Naive thymus-derived CD4-positive, alpha-beta T cell (primary cell): Measurements from ENCODE around the gene ANKS1B. TPM values are rescaled to one million over a fixed set of nuclear protein-coding genes. Genes with fewer than 3 reads are reported as not detected.
A peak's percentile ranks its signal among the peaks of the same experiment; 100 is the strongest.

Experiments used
- ATAC-seq: fragments of 150-1000 bp; cut with Tn5 transposase; 2 replicates; pipeline ENCODE4 v1.10.0; 2021; ENCODE audit warnings: mild to moderate bottlenecking, moderate library complexity
- CTCF ChIA-PET: fragments of 350-600 bp; sonication (Branson Sonifier 250); formaldehyde crosslinking; loops from one replicate; lab custom pipeline; 2021; ENCODE audit warnings: antibody characterized with exemption; lab: Charles Lee
- POLR2A ChIA-PET: fragments of 350-600 bp; sonication (Branson Sonifier 250); formaldehyde crosslinking; loops from one replicate; lab custom pipeline; 2021; ENCODE audit warnings: antibody characterized with exemption, inconsistent platforms; lab: Charles Lee
- DNase-seq, 9 donors: peaks; one replicate each; pipeline versions ENCODE4 v3.0.0 to v3.0.0-alpha.2; 2020 to 2022; ENCODE audit warnings: mixed read lengths in 1 of 9
- H3K27ac ChIP-seq: one replicate; pipeline ENCODE4 v1.7.0; 2013; ENCODE audit warnings: mild to moderate bottlenecking, low read depth, low read length, moderate library complexity
- H3K27me3 ChIP-seq, 2 donors: one replicate each; pipeline ENCODE4 v1.7.0; 2013; ENCODE audit warnings: low read length in 2 of 2, mild to moderate bottlenecking in 2 of 2, moderate library complexity in 2 of 2; ENCODE audit not compliant: control insufficient read depth in 2 of 2, insufficient read depth in 2 of 2
- H3K36me3 ChIP-seq, 3 experiments: 1 replicate in 2 of 3; 2 replicates in 1 of 3; pipeline ENCODE4 v1.7.0; 2013; ENCODE audit warnings: low read length in 3 of 3, mild to moderate bottlenecking in 3 of 3, moderate library complexity in 1 of 3; ENCODE audit not compliant: insufficient read depth in 3 of 3, control insufficient read depth in 2 of 3
- H3K4me1 ChIP-seq, 2 donors: one replicate each; pipeline ENCODE4 v1.7.0; 2013; ENCODE audit warnings: low read length in 2 of 2, mild to moderate bottlenecking in 2 of 2, moderate library complexity in 1 of 2; ENCODE audit not compliant: control insufficient read depth in 2 of 2, insufficient read depth in 2 of 2
- H3K4me3 ChIP-seq: 2 replicates; pipeline ENCODE4 v1.7.0; 2013; ENCODE audit warnings: mild to moderate bottlenecking, low read length
- H3K9me3 ChIP-seq, 3 experiments: 1 replicate in 2 of 3; 2 replicates in 1 of 3; pipeline ENCODE4 v1.7.0; 2013; ENCODE audit warnings: low read length in 3 of 3; ENCODE audit not compliant: control insufficient read depth in 2 of 3
- H3K27ac Mint-ChIP-seq, 9 donors: one replicate each; pipeline ENCODE4 v1.8.0; 2020 to 2022; ENCODE audit warnings: mixed read lengths in 9 of 9, mild to moderate bottlenecking in 8 of 9, moderate library complexity in 5 of 9, inconsistent platforms in 2 of 9
- H3K27me3 Mint-ChIP-seq, 5 donors: one replicate each; pipeline ENCODE4 v1.8.0; 2021 to 2022; ENCODE audit warnings: mixed read lengths in 5 of 5, mild to moderate bottlenecking in 1 of 5
- H3K36me3 Mint-ChIP-seq, 5 donors: one replicate each; pipeline ENCODE4 v1.8.0; 2020 to 2022; ENCODE audit warnings: mixed read lengths in 5 of 5, mild to moderate bottlenecking in 3 of 5, inconsistent platforms in 1 of 5
- H3K4me1 Mint-ChIP-seq, 7 donors: one replicate each; pipeline ENCODE4 v1.8.0; 2020 to 2022; ENCODE audit warnings: mixed read lengths in 7 of 7, mild to moderate bottlenecking in 3 of 7, inconsistent platforms in 1 of 7
- H3K4me3 Mint-ChIP-seq, 10 donors: one replicate each; pipeline ENCODE4 v1.8.0; 2020 to 2022; ENCODE audit warnings: mild to moderate bottlenecking in 10 of 10, mixed read lengths in 10 of 10, moderate library complexity in 6 of 10, inconsistent platforms in 2 of 10
- H3K9me3 Mint-ChIP-seq, 11 donors: one replicate each; pipeline ENCODE4 v1.8.0; 2020 to 2022; ENCODE audit warnings: mixed read lengths in 11 of 11, mild to moderate bottlenecking in 4 of 11, inconsistent platforms in 1 of 11, moderate library complexity in 1 of 11
- intact Hi-C, 2 donors: fragments of 100-400 bp; cut with micrococcal nuclease; formaldehyde crosslinking; loops; one replicate each; pipeline ENCODE4 v1.15.1; 2023
- polyA plus RNA-seq, 2 donors: library from polyadenylated mRNA; unstranded; fragments of 300-500 nt; fragmentation: Illumina TruSeq; gene quantifications; one replicate each; pipeline ENCODE4 v1.2.3, GENCODE V29; 2021
- total RNA-seq, 6 experiments: library from RNA in 5 of 6; stranded (reverse) in 5 of 6; gene quantifications; 1 replicate in 5 of 6; 2 replicates in 1 of 6; pipeline ENCODE4 v1.2.3 and lab custom pipeline; 2021 to 2026

ANKS1B gene
- total and polyA plus RNA-seq, 7 experiments from 2014 or later, result 0.97 TPM; not detected in 6

DNA sequence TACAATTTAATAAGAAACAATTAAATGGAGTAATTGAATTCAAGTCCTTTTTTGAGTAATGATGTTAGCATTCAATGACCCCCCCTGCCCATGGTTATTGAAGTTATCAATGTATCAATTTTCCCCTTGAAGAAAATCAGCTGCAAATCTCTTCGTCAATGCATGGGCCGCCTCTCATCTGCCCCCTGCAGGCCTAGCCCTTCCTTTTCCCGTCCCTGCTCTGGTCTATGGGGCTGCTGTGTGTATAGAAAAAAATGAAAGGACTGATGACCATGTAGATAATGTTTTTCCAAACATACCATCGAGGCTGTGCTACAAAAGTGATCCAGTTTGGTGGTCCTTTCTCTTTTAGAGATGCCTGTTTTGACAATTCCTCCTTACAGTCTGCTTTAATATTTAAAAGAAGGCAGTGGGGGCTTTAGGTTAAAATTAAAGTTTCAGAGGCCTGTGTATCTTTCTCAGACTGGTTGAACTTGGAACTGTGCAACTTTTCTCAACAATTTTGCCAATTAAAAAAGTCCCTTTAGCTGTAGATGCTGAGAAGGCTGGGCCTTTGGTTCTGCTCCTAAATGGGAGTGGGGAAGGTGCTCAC is 1241.3 kb downstream of the ANKS1B start:
- Histone ChIP-seq H3K27me3 (no peaks in the 10 kb centered on the region), H3K4me1 (peaks cover 0 to 5% of the 10 kb centered on the region in 2 donors), H3K4me3 (no peak overlapping the region), H3K27ac (no peak overlapping the region), H3K36me3 (no peaks in the 10 kb centered on the region), H3K9me3 (no peaks in the 10 kb centered on the region)
- Mint-ChIP-seq H3K27me3 (peaks cover 15 to 40% (median 27%) of the 10 kb centered on the region in 5 donors), H3K4me1 (peaks cover 6 to 46% (median 7%) of the 10 kb centered on the region in 7 donors), H3K9me3 (peaks cover 0 to 5% (median 0%) of the 10 kb centered on the region in 11 donors), H3K27ac (peak overlapping the region in 1 of 9 donors; percentile 59), H3K4me3 (peak overlapping the region in 1 of 10 donors; percentile 5), H3K36me3 (no peaks in the 10 kb centered on the region)
- peak in 2 of 9 donors; percentile 6 to 42 for DNase-seq
- intact Hi-C loops, result loop anchor here in 1 of 2 donors (1.0 kb wide), 1 partner anchor 44 kb away; no protein-coding TSS in a partner anchor
- peak; percentile 50 for ATAC-seq
- ChIA-PET CTCF (interaction anchor here (0.5 kb wide), 1 partner anchor 1332 kb away, joined by 3 read pairs; no protein-coding TSS in a partner anchor), POLR2A (no interaction called here)

DNA sequence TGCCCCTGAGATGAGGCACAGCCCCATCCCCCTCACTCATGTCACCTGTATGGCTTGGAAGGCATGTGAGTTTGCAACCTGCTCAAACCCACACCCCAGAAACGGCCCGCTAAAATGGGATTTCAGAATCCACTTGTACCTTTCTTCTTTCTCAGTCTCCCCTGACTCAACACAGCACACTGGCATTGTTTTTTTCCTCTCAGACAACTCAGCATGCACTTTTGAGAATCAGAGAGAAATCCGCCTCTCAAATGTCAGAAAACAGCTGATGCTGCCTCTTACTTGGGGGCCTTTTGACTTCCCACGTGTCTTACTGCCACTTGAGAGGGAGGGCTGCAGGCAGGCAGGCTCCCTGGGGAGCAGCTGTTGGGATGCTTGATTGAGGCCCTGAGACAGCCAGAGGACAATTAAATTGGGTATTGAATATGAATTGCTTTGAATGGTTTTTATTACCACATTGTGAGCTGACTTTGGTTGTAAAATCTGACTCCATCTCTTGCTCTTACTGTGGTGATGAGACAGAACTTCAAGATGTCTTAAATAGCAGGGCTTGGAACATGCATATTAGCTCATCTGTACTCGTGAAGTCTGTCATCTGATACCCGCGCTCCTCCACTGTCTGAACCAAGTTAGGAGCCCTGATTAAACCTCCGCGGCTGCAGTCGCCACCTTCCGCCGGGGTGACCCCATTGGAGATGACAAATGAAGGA is 1243.0 kb downstream of the ANKS1B start:
- Histone ChIP-seq H3K4me1 (peaks cover 0 to 5% of the 10 kb centered on the region in 2 donors), H3K27ac (no peak overlapping the region), H3K27me3 (no peaks in the 10 kb centered on the region), H3K4me3 (no peak overlapping the region), H3K36me3 (no peaks in the 10 kb centered on the region), H3K9me3 (no peaks in the 10 kb centered on the region)
- ChIA-PET POLR2A (no interaction called here), CTCF (no interaction called here)
- Mint-ChIP-seq H3K4me1 (peaks cover 6 to 46% (median 7%) of the 10 kb centered on the region in 7 donors), H3K27me3 (peaks cover 8 to 27% (median 15%) of the 10 kb centered on the region in 5 donors), H3K9me3 (peaks cover 0 to 4% (median 0%) of the 10 kb centered on the region in 11 donors), H3K27ac (peak overlapping the region in 1 of 9 donors; percentile 56), H3K4me3 (peak overlapping the region in 1 of 10 donors; percentile 47), H3K36me3 (no peaks in the 10 kb centered on the region)
- ATAC-seq (no peak), DNase-seq (peak in 1 of 9 donors; percentile 31)
- intact Hi-C loops, result no loop called here

DNA sequence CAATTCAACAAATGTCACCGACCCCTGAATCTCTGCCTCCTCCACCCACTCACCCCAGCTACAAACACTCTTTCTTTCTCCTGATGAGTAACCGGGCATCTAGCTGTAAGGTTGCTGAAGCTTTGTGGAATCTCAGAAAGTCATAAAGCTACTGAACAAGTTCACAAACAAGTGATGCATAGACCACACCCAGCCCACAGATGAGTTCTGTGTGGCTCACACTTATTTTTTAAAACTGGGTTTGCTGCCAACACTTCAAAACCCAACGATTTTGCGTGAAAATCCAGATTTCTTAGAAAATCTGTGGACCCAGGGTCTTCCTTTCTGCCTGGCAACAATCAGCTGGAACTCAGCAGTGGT is 1243.6 kb downstream of the ANKS1B start:
- H3K27ac Mint-ChIP-seq, result peak overlapping the region in 1 of 9 donors; percentile 56
- ChIA-PET POLR2A (no interaction called here), CTCF (no interaction called here)

DNA sequence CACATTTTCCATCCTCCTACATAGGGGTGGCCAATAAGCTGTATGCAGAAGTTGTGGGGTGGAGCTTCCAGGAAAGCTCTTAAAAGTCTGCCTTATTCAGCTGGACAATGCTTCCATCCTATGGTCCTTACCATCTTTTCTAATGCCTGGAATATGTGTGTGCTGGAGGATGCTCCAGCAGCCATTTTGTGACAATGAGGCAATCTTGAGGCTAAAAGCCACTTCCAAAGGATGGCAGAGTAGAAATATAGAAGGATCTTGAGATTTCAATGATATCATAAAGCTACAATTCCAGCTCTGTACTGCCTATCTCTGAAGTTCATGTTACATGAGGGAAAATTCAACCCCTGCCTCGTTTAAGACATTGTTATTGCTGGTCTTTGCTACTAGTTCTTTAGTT is 1244.0 kb downstream of the ANKS1B start:
- Histone ChIP-seq H3K4me3 (no peak overlapping the region), H3K27me3 (no peaks in the 10 kb centered on the region), H3K36me3 (no peaks in the 10 kb centered on the region), H3K4me1 (no peaks in the 10 kb centered on the region), H3K27ac (no peak overlapping the region), H3K9me3 (no peaks in the 10 kb centered on the region)
- CTCF ChIA-PET, result no interaction called here
- DNase-seq (no peak), ATAC-seq (no peak)
- peaks cover 0 to 2% (median 0%) of the 10 kb centered on the region in 5 donors for H3K36me3 Mint-ChIP-seq
- POLR2A ChIA-PET, result no interaction called here
- H3K4me3 Mint-ChIP-seq, result peak overlapping the region in 1 of 10 donors; percentile 47
- H3K27me3 Mint-ChIP-seq, result peaks cover 0 to 17% (median 8%) of the 10 kb centered on the region in 5 donors
- peaks cover 0 to 4% (median 0%) of the 10 kb centered on the region in 11 donors for H3K9me3 Mint-ChIP-seq
- H3K4me1 Mint-ChIP-seq, result peaks cover 0 to 38% (median 0%) of the 10 kb centered on the region in 7 donors
- H3K27ac Mint-ChIP-seq, result peak overlapping the region in 1 of 9 donors; percentile 56
- intact Hi-C loops, result no loop called here

More for the DNA sequence above, 1243.6 kb downstream of the ANKS1B start:
- H3K4me1 Mint-ChIP-seq, result peaks cover 2 to 41% (median 3%) of the 10 kb centered on the region in 7 donors
- H3K4me1 ChIP-seq, result peaks cover 0 to 2% of the 10 kb centered on the region in 2 donors
- peaks cover 3 to 21% (median 10%) of the 10 kb centered on the region in 5 donors for H3K27me3 Mint-ChIP-seq
- intact Hi-C loops, result no loop called here
- H3K4me3 ChIP-seq, result no peak overlapping the region
- H3K27ac ChIP-seq, result no peak overlapping the region
- H3K4me3 Mint-ChIP-seq, result peak overlapping the region in 1 of 10 donors; percentile 47
- H3K9me3 Mint-ChIP-seq, result peaks cover 0 to 4% (median 0%) of the 10 kb centered on the region in 11 donors
- no peak for ATAC-seq
- DNase-seq, result peak in 1 of 9 donors; percentile 49
- H3K36me3 Mint-ChIP-seq, result no peaks in the 10 kb centered on the region
- no peaks in the 10 kb centered on the region for H3K36me3 ChIP-seq
- no peaks in the 10 kb centered on the region for H3K9me3 ChIP-seq
- H3K27me3 ChIP-seq, result no peaks in the 10 kb centered on the region

DNA sequence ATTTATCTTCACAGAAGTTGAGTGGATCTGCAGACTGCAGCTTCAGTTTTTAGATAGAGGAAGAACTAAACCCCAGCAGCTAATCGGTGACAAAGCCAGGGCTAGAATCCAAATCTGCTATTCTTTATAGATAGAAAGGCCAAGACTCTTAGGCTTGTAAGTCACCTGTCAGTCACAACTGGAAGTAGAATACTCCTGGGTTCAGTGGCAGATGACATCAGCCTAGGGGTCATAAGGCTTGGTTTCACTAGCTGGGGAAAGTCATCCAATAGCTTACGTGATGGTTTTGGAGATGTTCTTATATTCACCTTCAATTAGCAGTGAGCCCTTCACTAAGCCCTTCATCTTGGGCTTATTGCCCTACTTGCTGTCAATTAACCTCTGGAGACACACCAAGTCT is 1246.2 kb downstream of the ANKS1B start:
- no peak overlapping the region for H3K27ac Mint-ChIP-seq
- no peaks in the 10 kb centered on the region for H3K27me3 ChIP-seq
- H3K4me3 ChIP-seq, result no peak overlapping the region
- H3K27ac ChIP-seq, result no peak overlapping the region
- H3K9me3 ChIP-seq, result no peaks in the 10 kb centered on the region
- ChIA-PET POLR2A (no interaction called here), CTCF (interaction anchor here (0.6 kb wide), 1 partner anchor 1181 kb away, joined by 3 read pairs; no protein-coding TSS in a partner anchor)
- H3K27me3 Mint-ChIP-seq, result peaks cover 0 to 16% (median 8%) of the 10 kb centered on the region in 5 donors
- intact Hi-C loops, result no loop called here
- H3K4me3 Mint-ChIP-seq, result no peak overlapping the region
- H3K36me3 Mint-ChIP-seq, result peaks cover 0 to 19% (median 4%) of the 10 kb centered on the region in 5 donors
- no peak for ATAC-seq
- peaks cover 0 to 4% (median 0%) of the 10 kb centered on the region in 11 donors for H3K9me3 Mint-ChIP-seq
- DNase-seq, result no peak
- peaks cover 0 to 5% (median 0%) of the 10 kb centered on the region in 3 experiments for H3K36me3 ChIP-seq
- no peaks in the 10 kb centered on the region for H3K4me1 ChIP-seq
- peaks cover 0 to 36% (median 0%) of the 10 kb centered on the region in 7 donors for H3K4me1 Mint-ChIP-seq

DNA sequence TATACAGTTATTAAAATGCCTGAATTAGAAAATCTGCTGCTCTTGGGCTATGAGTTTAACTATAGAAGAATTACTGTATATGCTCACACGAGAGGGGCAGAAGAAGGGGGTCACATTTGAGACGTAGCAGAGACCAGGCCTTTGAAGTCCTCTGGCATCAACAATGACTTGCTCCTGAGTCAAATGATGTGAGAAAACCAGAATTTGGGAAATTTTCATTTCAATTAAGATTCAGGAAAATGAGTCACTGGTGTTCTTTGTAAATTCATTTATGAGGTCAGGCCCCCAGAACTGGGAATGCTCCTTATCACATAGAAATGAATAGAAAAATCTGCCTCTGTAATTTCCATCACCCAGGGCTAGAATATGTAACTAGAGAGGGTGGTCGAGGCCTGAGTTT is 1246.7 kb downstream of the ANKS1B start:
- Histone ChIP-seq H3K9me3 (no peaks in the 10 kb centered on the region), H3K27ac (no peak overlapping the region), H3K36me3 (peaks cover 0 to 10% (median 0%) of the 10 kb centered on the region in 3 experiments), H3K4me1 (no peaks in the 10 kb centered on the region), H3K27me3 (no peaks in the 10 kb centered on the region), H3K4me3 (no peak overlapping the region)
- Mint-ChIP-seq H3K36me3 (peaks cover 0 to 23% (median 4%) of the 10 kb centered on the region in 5 donors), H3K4me1 (peaks cover 0 to 30% (median 0%) of the 10 kb centered on the region in 7 donors), H3K9me3 (peaks cover 0 to 4% (median 0%) of the 10 kb centered on the region in 11 donors), H3K27ac (no peak overlapping the region), H3K27me3 (peaks cover 0 to 14% (median 8%) of the 10 kb centered on the region in 5 donors), H3K4me3 (no peak overlapping the region)
- POLR2A ChIA-PET, result no interaction called here
- DNase-seq (no peak), ATAC-seq (no peak)
- CTCF ChIA-PET, result no interaction called here
- intact Hi-C loops, result no loop called here
